SK-N-SH (cell line): ENCODE results near the gene SNX32. TPM values are rescaled to one million over a fixed set of nuclear protein-coding genes. Genes with fewer than 3 reads are reported as not detected.

Experiments used
- polyA plus RNA-seq, 3 experiments: library from polyadenylated mRNA; depleted of rRNA; stranded (reverse); fragments of >200 nt; gene quantifications; 2 replicates each; pipeline ENCODE4 v1.2.3, GENCODE V29; 2012

SNX32 gene
- polyA plus RNA-seq, 1 of the 3 experiments (the other 2 are of a cell fraction) = 1.0 TPM

Other genes with a start within 250 kb of the SNX32 start
- 0.34 and 0.58 TPM in 2 replicates for gene KCNK7, start 238.2 kb upstream of the SNX32 start, polyA plus RNA-seq (2012; rRNA removed)
- gene MAP3K11, start 219.7 kb upstream of the SNX32 start, polyA plus RNA-seq (2012; rRNA removed) = 28.9 and 31.1 TPM in 2 replicates
- 23.8 and 33.7 TPM in 2 replicates for gene PCNX3, start 218.2 kb upstream of the SNX32 start, polyA plus RNA-seq (2012; rRNA removed)
- gene SIPA1, start 195.9 kb upstream of the SNX32 start, polyA plus RNA-seq (2012; rRNA removed) = 15.1 and 18.7 TPM in 2 replicates
- 28.1 and 49.5 TPM in 2 replicates for gene RELA, start 171.0 kb upstream of the SNX32 start, polyA plus RNA-seq (2012; rRNA removed)
- gene KAT5, start 121.7 kb upstream of the SNX32 start, polyA plus RNA-seq (2012; rRNA removed) = 44.5 and 51.9 TPM in 2 replicates
- gene RNASEH2C, start 113.2 kb upstream of the SNX32 start, polyA plus RNA-seq (2012; rRNA removed) = 43.9 and 50.9 TPM in 2 replicates
- 3.8 and 4.6 TPM in 2 replicates for gene AP5B1, start 53.0 kb upstream of the SNX32 start, polyA plus RNA-seq (2012; rRNA removed)
- gene OVOL1, start 46.9 kb upstream of the SNX32 start, polyA plus RNA-seq (2012; rRNA removed) = not detected in 2 replicates
- gene CFL1, start 24.2 kb downstream of the SNX32 start, polyA plus RNA-seq (2012; rRNA removed) = 2,761 and 4,252 TPM in 2 replicates
- 39.7 and 58.2 TPM in 2 replicates for gene MUS81, start 26.5 kb downstream of the SNX32 start, polyA plus RNA-seq (2012; rRNA removed)
- gene EFEMP2, start 38.8 kb downstream of the SNX32 start, polyA plus RNA-seq (2012; rRNA removed) = 194 and 203 TPM in 2 replicates
- gene CTSW, start 45.9 kb downstream of the SNX32 start, polyA plus RNA-seq (2012; rRNA removed) = 0.49 and 0.68 TPM in 2 replicates
- 159 and 190 TPM in 2 replicates for gene FIBP, start 54.5 kb downstream of the SNX32 start, polyA plus RNA-seq (2012; rRNA removed)
- 34.2 and 52.8 TPM in 2 replicates for gene CCDC85B, start 56.7 kb downstream of the SNX32 start, polyA plus RNA-seq (2012; rRNA removed)
- 17.9 and 30.1 TPM in 2 replicates for gene FOSL1, start 66.4 kb downstream of the SNX32 start, polyA plus RNA-seq (2012; rRNA removed)
- gene C11orf68, start 85.1 kb downstream of the SNX32 start, polyA plus RNA-seq (2012; rRNA removed) = 54.4 and 65.3 TPM in 2 replicates
- gene DRAP1, start 85.5 kb downstream of the SNX32 start, polyA plus RNA-seq (2012; rRNA removed) = 309 and 464 TPM in 2 replicates
- not detected in 2 replicates for gene TSGA10IP, start 111.5 kb downstream of the SNX32 start, polyA plus RNA-seq (2012; rRNA removed)
- 39.2 and 73.6 TPM in 2 replicates for gene SART1, start 127.8 kb downstream of the SNX32 start, polyA plus RNA-seq (2012; rRNA removed)
- gene EIF1AD, start 168.2 kb downstream of the SNX32 start, polyA plus RNA-seq (2012; rRNA removed) = 28.9 and 31.4 TPM in 2 replicates
- 311 and 382 TPM in 2 replicates for gene BANF1, start 168.5 kb downstream of the SNX32 start, polyA plus RNA-seq (2012; rRNA removed)
- 0.60 and 0.90 TPM in 2 replicates for gene CST6, start 178.0 kb downstream of the SNX32 start, polyA plus RNA-seq (2012; rRNA removed)
- gene CATSPER1, start 192.5 kb downstream of the SNX32 start, polyA plus RNA-seq (2012; rRNA removed) = 1.9 and 2.2 TPM in 2 replicates
- 1.9 and 3.2 TPM in 2 replicates for gene GAL3ST3, start 215.2 kb downstream of the SNX32 start, polyA plus RNA-seq (2012; rRNA removed)
- gene SF3B2, start 218.4 kb downstream of the SNX32 start, polyA plus RNA-seq (2012; rRNA removed) = 90.9 and 128 TPM in 2 replicates
- gene PACS1, start 236.3 kb downstream of the SNX32 start, polyA plus RNA-seq (2012; rRNA removed) = 24.8 and 37.3 TPM in 2 replicates